ENCODE data around the gene FKBP2. TPM values are rescaled to one million over a fixed set of nuclear protein-coding genes. Genes with fewer than 3 reads are reported as not detected.

The FKBP2 gene
- polyA plus RNA-seq (2013, experiment 1 of 4): 53.6 TPM
- polyA plus RNA-seq (2013, experiment 2 of 4): 57.5 TPM
- 56.2 TPM for polyA plus RNA-seq (2013, experiment 3 of 4)
- 53.1 TPM for polyA plus RNA-seq (2013, experiment 4 of 4)

DNA sequence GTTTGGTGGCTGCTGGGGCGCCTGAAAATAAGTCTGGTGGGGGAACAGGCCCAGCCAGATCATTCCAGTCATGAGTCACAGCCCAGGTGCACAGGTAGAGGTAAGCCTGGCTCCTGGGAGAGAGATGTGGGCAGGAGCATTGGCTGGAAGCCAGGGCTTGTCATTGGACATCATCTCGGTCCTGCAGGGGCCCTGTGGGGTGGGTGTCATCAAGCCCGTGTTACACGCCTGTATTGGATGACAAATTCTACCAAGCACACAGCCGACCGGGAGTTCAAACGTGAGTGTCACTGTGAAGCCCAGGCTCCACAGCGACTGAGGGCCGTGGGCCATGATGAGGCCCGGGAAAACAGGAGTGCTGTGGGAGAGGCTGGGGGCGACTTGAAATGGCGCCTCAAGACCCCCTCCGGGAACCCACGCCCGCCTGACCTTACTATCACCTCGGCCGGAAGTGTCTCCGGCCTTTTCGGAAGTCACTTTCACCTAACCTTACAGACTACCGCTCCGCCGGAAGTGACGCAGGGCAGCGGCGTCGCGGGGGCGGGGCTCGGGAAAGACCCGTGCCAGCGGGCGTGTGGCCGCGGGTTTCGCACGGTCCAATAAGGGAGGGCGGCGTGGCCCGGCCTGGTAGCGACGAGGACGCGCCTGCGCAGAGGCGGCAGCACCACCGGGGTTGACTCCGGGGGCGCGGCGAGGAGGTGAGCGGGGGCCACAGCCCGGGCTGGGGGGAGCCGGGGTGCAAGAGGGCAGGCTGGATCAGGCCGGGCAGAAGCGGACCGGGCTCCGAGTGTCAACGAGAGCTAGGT, at the start of gene FKBP2:
TSS of gene FKBP2 (plus strand) at position 661 of the 806 bp plus-strand sequence. CDS start 1,293 bp downstream, outside the sequence.
- no peaks in the 10 kb centered on the region for H3K9me3 ChIP-seq (ENCODE audit: control insufficient read depth, low read length)
- peak within 1 kb of the TSS; percentile 88 for H3K4me3 ChIP-seq (ENCODE audit: insufficient read depth, low read depth, low read length)

DNA sequence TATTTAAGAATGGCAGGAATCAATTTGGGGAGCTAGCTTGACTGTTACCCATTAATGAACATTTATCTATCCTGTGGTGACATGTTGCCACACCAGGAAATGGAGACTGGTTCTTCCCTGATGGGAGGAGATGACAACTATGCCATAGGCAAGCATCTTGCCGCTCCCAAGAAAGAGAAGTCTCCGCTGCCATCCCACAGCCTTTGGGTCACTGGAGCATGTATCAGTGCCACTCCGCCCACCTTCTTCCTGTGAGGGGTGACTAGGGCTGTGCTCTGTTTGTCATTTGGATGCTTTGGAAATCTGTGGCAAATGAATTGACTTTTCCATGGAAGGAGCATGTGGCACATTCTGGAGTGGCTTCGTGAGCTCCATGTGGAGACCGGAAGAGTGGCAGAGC, 48.5 kb upstream of the FKBP2 start:
- no peaks in the 10 kb centered on the region for H3K27me3 ChIP-seq (ENCODE audit: control insufficient read depth, insufficient read depth, low read length, poor library complexity, severe bottlenecking)
- H3K36me3 ChIP-seq (ENCODE audit: control insufficient read depth, insufficient read depth, low read length): peaks cover 46% of the 10 kb centered on the region
- WGBS, 2 experiments: 97 to 99% methylated on average over 5 of the region's 5 CpGs
- no peaks in the 10 kb centered on the region for H3K4me1 ChIP-seq (ENCODE audit: control insufficient read depth, insufficient read depth, low read length)
- no peaks in the 10 kb centered on the region for H3K9me3 ChIP-seq (ENCODE audit: control insufficient read depth, low read length)
- H3K27ac ChIP-seq (ENCODE audit: insufficient read depth, low read depth, low read length, poor library complexity, severe bottlenecking): no peak overlapping the region
- no peak overlapping the region for H3K4me3 ChIP-seq (ENCODE audit: insufficient read depth, low read depth, low read length)

More for the DNA sequence above, at the start of gene FKBP2:
- 3 to 4% methylated on average over 58 of the region's 58 CpGs for WGBS, 2 experiments
- Histone ChIP-seq H3K27me3 (ENCODE audit: control insufficient read depth, insufficient read depth, low read length, poor library complexity, severe bottlenecking) (peaks cover under 1% of the 10 kb centered on the region), H3K36me3 (ENCODE audit: control insufficient read depth, insufficient read depth, low read length) (peaks cover 5% of the 10 kb centered on the region), H3K27ac (ENCODE audit: insufficient read depth, low read depth, low read length, poor library complexity, severe bottlenecking) (peak within 1 kb of the TSS; percentile 90), H3K4me1 (ENCODE audit: control insufficient read depth, insufficient read depth, low read length) (peaks cover 18% of the 10 kb centered on the region)

DNA sequence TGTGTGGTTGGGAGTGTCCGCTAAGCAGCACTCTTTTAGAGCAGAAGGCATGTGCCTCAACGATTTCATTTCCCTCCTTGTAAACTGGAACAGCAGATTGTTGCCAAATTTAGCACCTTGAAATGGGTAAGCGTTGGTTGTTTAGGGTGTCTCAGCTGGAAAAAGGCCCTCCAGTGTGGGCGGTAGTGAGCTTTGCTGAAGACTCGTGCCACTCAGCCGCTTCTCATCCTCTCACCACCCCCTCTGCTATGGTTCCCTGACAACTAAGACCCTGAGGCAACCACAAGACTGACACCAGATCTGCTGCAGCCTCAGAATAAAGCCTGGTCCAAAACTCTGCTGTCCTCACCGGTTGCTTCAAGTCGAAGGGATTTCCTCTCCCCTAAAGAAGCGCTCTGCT, 44.3 kb upstream of the FKBP2 start:
- Histone ChIP-seq H3K27me3 (ENCODE audit: control insufficient read depth, insufficient read depth, low read length, poor library complexity, severe bottlenecking) (no peaks in the 10 kb centered on the region), H3K36me3 (ENCODE audit: control insufficient read depth, insufficient read depth, low read length) (peaks cover 73% of the 10 kb centered on the region), H3K9me3 (ENCODE audit: control insufficient read depth, low read length) (no peaks in the 10 kb centered on the region), H3K4me3 (ENCODE audit: insufficient read depth, low read depth, low read length) (no peak overlapping the region), H3K4me1 (ENCODE audit: control insufficient read depth, insufficient read depth, low read length) (no peaks in the 10 kb centered on the region), H3K27ac (ENCODE audit: insufficient read depth, low read depth, low read length, poor library complexity, severe bottlenecking) (no peak overlapping the region)
- WGBS, 2 experiments: 94 to 96% methylated on average over 9 of the region's 9 CpGs

DNA sequence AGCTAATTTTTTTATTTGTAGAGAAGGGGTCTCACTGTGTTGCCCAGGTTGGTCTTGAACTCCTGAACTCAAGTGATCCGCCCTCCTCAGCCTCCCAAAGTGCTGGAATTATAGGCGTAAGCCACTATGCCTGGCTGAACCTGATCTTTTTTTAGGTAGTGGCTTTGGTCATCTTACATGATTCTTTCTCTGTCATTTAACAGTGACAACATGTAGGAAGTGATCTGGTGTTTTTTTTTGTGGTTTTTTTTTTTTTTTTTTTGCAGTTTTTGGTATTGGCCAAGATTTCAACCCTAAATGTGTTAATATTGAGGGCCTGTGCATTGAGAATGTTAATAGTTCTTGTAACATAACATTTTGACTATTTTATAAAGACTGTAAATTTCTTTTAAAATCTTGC, 42.4 kb upstream of the FKBP2 start:
- Histone ChIP-seq H3K27me3 (ENCODE audit: control insufficient read depth, insufficient read depth, low read length, poor library complexity, severe bottlenecking) (no peaks in the 10 kb centered on the region), H3K36me3 (ENCODE audit: control insufficient read depth, insufficient read depth, low read length) (peaks cover 75% of the 10 kb centered on the region), H3K4me1 (ENCODE audit: control insufficient read depth, insufficient read depth, low read length) (no peaks in the 10 kb centered on the region), H3K9me3 (ENCODE audit: control insufficient read depth, low read length) (no peaks in the 10 kb centered on the region), H3K4me3 (ENCODE audit: insufficient read depth, low read depth, low read length) (no peak overlapping the region), H3K27ac (ENCODE audit: insufficient read depth, low read depth, low read length, poor library complexity, severe bottlenecking) (no peak overlapping the region)
- WGBS, 2 experiments: 92 to 96% methylated on average over 2 of the region's 2 CpGs

DNA sequence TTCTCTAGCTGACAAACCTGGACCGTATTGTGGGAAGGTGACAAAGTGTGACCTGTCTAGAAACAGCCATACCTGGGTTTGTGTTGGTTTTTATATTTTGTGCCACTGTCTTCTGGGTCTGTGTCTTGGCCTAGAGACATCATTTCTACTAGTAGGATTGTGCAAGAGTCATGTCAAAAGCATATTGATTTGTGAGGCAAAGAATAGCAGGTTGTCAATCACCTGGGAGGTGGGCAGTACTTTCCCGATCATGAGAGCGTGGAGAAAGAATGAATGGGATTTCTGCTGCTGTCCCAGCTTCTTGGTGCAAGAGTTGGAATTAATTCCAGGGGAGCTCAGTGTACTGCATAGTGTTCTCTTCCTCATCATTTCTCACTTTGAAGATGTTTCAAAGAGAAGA, 39.4 kb upstream of the FKBP2 start:
- peaks cover 64% of the 10 kb centered on the region for H3K36me3 ChIP-seq (ENCODE audit: control insufficient read depth, insufficient read depth, low read length)
- WGBS, 2 experiments: 90 to 96% methylated on average over 3 of the region's 3 CpGs
- H3K9me3 ChIP-seq (ENCODE audit: control insufficient read depth, low read length): no peaks in the 10 kb centered on the region
- H3K27me3 ChIP-seq (ENCODE audit: control insufficient read depth, insufficient read depth, low read length, poor library complexity, severe bottlenecking): no peaks in the 10 kb centered on the region
- no peak overlapping the region for H3K27ac ChIP-seq (ENCODE audit: insufficient read depth, low read depth, low read length, poor library complexity, severe bottlenecking)
- H3K4me3 ChIP-seq (ENCODE audit: insufficient read depth, low read depth, low read length): no peak overlapping the region
- no peaks in the 10 kb centered on the region for H3K4me1 ChIP-seq (ENCODE audit: control insufficient read depth, insufficient read depth, low read length)

DNA sequence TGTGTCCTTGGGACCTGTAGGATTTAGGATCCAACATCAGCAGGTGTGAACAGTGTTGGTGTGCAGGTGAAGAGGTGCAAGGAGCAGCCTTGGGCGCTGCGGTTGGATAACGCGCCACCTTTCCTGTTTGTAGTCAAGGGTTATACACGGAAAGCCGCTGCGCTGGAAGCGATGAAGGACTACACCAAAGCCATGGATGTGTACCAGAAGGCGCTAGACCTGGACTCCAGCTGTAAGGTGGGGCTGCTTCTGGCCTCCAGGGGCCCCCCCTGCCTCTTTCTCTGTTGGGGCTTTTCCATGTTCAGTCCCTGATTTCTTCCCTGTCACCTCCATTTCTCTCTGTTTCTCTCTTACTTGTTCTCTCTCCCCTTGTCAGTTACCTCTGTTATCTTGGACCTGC, 37.9 kb upstream of the FKBP2 start:
- H3K27ac ChIP-seq (ENCODE audit: insufficient read depth, low read depth, low read length, poor library complexity, severe bottlenecking): no peak overlapping the region
- no peak overlapping the region for H3K4me3 ChIP-seq (ENCODE audit: insufficient read depth, low read depth, low read length)
- 95 to 98% methylated on average over 9 of the region's 9 CpGs for WGBS, 2 experiments
- H3K36me3 ChIP-seq (ENCODE audit: control insufficient read depth, insufficient read depth, low read length): peaks cover 50% of the 10 kb centered on the region
- no peaks in the 10 kb centered on the region for H3K9me3 ChIP-seq (ENCODE audit: control insufficient read depth, low read length)
- H3K4me1 ChIP-seq (ENCODE audit: control insufficient read depth, insufficient read depth, low read length): no peaks in the 10 kb centered on the region
- no peaks in the 10 kb centered on the region for H3K27me3 ChIP-seq (ENCODE audit: control insufficient read depth, insufficient read depth, low read length, poor library complexity, severe bottlenecking)

DNA sequence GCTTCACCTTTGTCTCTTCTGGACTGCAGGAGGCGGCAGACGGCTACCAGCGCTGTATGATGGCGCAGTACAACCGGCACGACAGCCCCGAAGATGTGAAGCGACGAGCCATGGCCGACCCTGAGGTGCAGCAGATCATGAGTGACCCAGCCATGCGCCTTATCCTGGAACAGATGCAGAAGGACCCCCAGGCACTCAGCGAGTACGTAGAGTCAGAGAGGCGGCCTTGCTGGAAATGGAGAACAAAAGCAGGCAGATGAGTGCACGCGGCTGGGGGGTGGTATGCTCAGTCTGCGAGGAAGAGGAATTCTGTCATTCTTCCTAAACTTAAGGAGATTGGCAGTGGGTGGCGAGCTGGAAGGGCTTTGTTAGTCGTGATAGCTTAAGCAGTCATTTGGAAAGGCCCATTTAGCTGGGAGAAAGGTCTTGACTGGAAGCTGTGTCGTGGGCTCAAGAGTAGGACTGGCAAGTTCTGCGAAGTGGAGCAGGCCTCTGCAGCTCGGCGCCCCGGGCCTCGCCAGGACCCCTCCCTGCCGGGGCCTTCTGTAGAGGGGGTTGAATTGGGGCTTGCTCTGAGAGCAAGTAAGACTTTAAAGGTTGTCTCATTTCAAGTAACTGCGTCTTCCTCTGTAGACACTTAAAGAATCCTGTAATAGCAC, 37.3 kb upstream of the FKBP2 start:
- Histone ChIP-seq H3K36me3 (ENCODE audit: control insufficient read depth, insufficient read depth, low read length) (peaks cover 45% of the 10 kb centered on the region), H3K4me1 (ENCODE audit: control insufficient read depth, insufficient read depth, low read length) (no peaks in the 10 kb centered on the region), H3K27me3 (ENCODE audit: control insufficient read depth, insufficient read depth, low read length, poor library complexity, severe bottlenecking) (no peaks in the 10 kb centered on the region), H3K27ac (ENCODE audit: insufficient read depth, low read depth, low read length, poor library complexity, severe bottlenecking) (no peak overlapping the region), H3K9me3 (ENCODE audit: control insufficient read depth, low read length) (no peaks in the 10 kb centered on the region), H3K4me3 (ENCODE audit: insufficient read depth, low read depth, low read length) (no peak overlapping the region)
- 92 to 94% methylated on average over 27 of the region's 27 CpGs for WGBS, 2 experiments

DNA sequence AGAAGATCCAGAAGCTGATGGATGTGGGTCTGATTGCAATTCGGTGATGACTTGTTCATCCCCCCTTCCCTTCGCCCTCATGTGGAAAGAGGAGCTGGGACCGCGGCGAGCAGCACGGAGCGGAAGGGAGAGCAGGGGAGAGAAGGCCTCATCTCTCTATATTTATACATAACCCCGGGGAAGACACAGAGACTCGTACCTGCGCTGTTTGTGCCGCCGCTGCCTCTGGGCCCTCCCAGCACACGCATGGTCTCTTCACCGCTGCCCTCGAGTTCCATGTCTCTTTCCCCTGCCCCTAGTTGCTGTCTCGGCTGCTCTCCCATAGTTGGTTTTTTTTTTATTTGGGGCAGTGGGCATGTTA, 36.8 kb upstream of the FKBP2 start:
- 92 to 95% methylated on average over 16 of the region's 16 CpGs for WGBS, 2 experiments
- Histone ChIP-seq H3K36me3 (ENCODE audit: control insufficient read depth, insufficient read depth, low read length) (peaks cover 41% of the 10 kb centered on the region), H3K27ac (ENCODE audit: insufficient read depth, low read depth, low read length, poor library complexity, severe bottlenecking) (no peak overlapping the region)

DNA sequence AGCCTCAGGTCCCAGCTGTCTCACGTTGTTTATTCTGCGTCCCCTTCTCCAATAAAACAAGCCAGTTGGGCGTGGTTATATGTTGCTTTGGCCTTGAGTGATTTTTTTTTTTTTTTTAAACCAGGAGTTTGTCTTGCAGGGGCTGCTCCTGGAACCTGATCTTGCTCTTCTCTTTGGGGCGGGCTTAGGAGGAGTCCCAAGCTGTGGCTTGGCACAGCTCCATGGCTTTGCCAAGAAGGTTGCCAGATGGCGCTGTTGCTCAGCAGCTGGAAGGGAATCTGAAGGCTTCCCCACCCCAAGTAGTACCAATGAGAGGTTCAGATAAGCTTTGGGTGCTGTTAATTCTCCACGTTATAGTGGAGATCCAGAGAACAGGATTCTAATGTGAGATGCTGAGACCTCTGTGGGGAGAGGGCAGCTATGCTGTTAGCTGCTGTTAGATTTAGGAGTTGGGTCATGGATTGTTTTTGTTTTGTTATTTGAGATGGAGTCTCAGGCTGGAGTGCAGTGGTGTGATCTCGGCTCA, 36.4 kb upstream of the FKBP2 start:
- WGBS, 2 experiments: 74 to 79% methylated on average over 7 of the region's 7 CpGs
- Histone ChIP-seq H3K4me3 (ENCODE audit: insufficient read depth, low read depth, low read length) (no peak overlapping the region), H3K27ac (ENCODE audit: insufficient read depth, low read depth, low read length, poor library complexity, severe bottlenecking) (no peak overlapping the region), H3K36me3 (ENCODE audit: control insufficient read depth, insufficient read depth, low read length) (peaks cover 41% of the 10 kb centered on the region), H3K27me3 (ENCODE audit: control insufficient read depth, insufficient read depth, low read length, poor library complexity, severe bottlenecking) (no peaks in the 10 kb centered on the region), H3K9me3 (ENCODE audit: control insufficient read depth, low read length) (no peaks in the 10 kb centered on the region), H3K4me1 (ENCODE audit: control insufficient read depth, insufficient read depth, low read length) (no peaks in the 10 kb centered on the region)

More for the DNA sequence above, 36.8 kb upstream of the FKBP2 start:
- no peaks in the 10 kb centered on the region for H3K4me1 ChIP-seq (ENCODE audit: control insufficient read depth, insufficient read depth, low read length)
- no peak overlapping the region for H3K4me3 ChIP-seq (ENCODE audit: insufficient read depth, low read depth, low read length)
- no peaks in the 10 kb centered on the region for H3K9me3 ChIP-seq (ENCODE audit: control insufficient read depth, low read length)
- no peaks in the 10 kb centered on the region for H3K27me3 ChIP-seq (ENCODE audit: control insufficient read depth, insufficient read depth, low read length, poor library complexity, severe bottlenecking)
